PFSK-1 (cell line): ENCODE measurements around the gene PRR15.

Source experiments
- FOXP2 ChIP-seq: optimal IDR thresholded peaks from 2 replicates; pipeline ENCODE3; 2011; ENCODE audit warnings: borderline replicate concordance, control low read depth, inconsistent platforms; ENCODE audit not compliant: insufficient read depth; ENCODE audit errors: extremely low read length, extremely low read depth
- POLR2AphosphoS5 ChIP-seq: IDR thresholded peaks from 2 replicates; pipeline ENCODE4 v1.6.1; 2012; ENCODE audit warnings: low read depth, mild to moderate bottlenecking, control low read depth, low read length, moderate library complexity
- REST ChIP-seq, 2 experiments: IDR thresholded peaks; 2 replicates each; pipeline versions ENCODE4 v1.6.1 to v1.8.0; 2011 to 2012; ENCODE audit warnings: low read depth in 2 of 2, low read length in 2 of 2, control low read depth in 1 of 2, inconsistent platforms in 1 of 2, mild to moderate bottlenecking in 1 of 2, moderate library complexity in 1 of 2; ENCODE audit not compliant: insufficient read depth in 1 of 2
- SIN3A ChIP-seq: IDR thresholded peaks from 2 replicates; pipeline ENCODE4 v1.6.1; 2012; ENCODE audit warnings: mild to moderate bottlenecking, low read length, moderate library complexity, borderline replicate concordance; ENCODE audit not compliant: insufficient read depth
- TAF1 ChIP-seq: IDR thresholded peaks from 2 replicates; pipeline ENCODE4 v1.6.1; 2012; ENCODE audit warnings: low read length, control low read depth, borderline replicate concordance; ENCODE audit not compliant: insufficient read depth

Gene PRR15

GRCh38 chr7:29552392-29552791 lies 11.2 kb upstream of the PRR15 start:
- TF ChIP-seq TAF1, result no peak
- TF ChIP-seq POLR2AphosphoS5, result no peak
- no peak for TF ChIP-seq REST (IDR thresholded peaks at IDR 0.05; ENCODE audit: insufficient read depth in 1 of 2, low read depth in 2 of 2, low read length in 2 of 2)
- TF ChIP-seq SIN3A, result no peak
- TF ChIP-seq FOXP2, result no peak

- TF ChIP-seq SIN3A, result no peak
- no peak for TF ChIP-seq FOXP2
- no peak for TF ChIP-seq POLR2AphosphoS5
- no peak for TF ChIP-seq REST (IDR thresholded peaks at IDR 0.05; ENCODE audit: insufficient read depth in 1 of 2, low read depth in 2 of 2, low read length in 2 of 2)
- no peak for TF ChIP-seq TAF1
These were observed 8.6 kb upstream of the PRR15 start for GRCh38 chr7:29555061-29555460.

GRCh38 chr7:29556405-29557195 lies 7.0 kb upstream of the PRR15 start:
- no peak for TF ChIP-seq REST (IDR thresholded peaks at IDR 0.05; ENCODE audit: insufficient read depth in 1 of 2, low read depth in 2 of 2, low read length in 2 of 2)
- no peak for TF ChIP-seq POLR2AphosphoS5

- TF ChIP-seq TAF1 (no peak), SIN3A (no peak), FOXP2 (no peak), POLR2AphosphoS5 (no peak), REST (IDR thresholded peaks at IDR 0.05; ENCODE audit: insufficient read depth in 1 of 2, low read depth in 2 of 2, low read length in 2 of 2) (no peak)
These were observed 5.7 kb upstream of the PRR15 start for GRCh38 chr7:29557954-29558353.

GRCh38 chr7:29561271-29561670 lies 2.4 kb upstream of the PRR15 start:
- no peak for TF ChIP-seq POLR2AphosphoS5
